Stimulated activated CD4-positive, alpha-beta T cell treated with anti-CD3 and anti-CD28 coated beads, Interleukin-2, amount 100 ng/mL, for 4 hours (primary cell): ENCODE measurements around the gene MT1M.
"Not testable (repeated sequence)": the region's sequence is repeated elsewhere in the genome, so short reads cannot be mapped to it uniquely, and the experiment has no call there.

Experiments
- DNase-seq: peaks from one replicate; pipeline ENCODE4 v3.0.0-alpha.2; 2020; ENCODE audit warnings: low read depth

MT1M gene

GRCh38 chr16:56649271-56649670 is 16.8 kb downstream of the MT1M start:
- no peak for DNase-seq

- DNase-seq: no peak
These were observed 17.4 kb downstream of the MT1M start for GRCh38 chr16:56649820-56650219.

- no peak for DNase-seq
These were observed 19.1 kb downstream of the MT1M start, which contains the start of gene MT1B for GRCh38 chr16:56651586-56651985. TSS of gene MT1B (plus strand) at chr16:56651886. CDS start at chr16:56651954, 68 bp downstream.

GRCh38 chr16:56652600-56652999 is 20.1 kb downstream of the MT1M start:
- no peak for DNase-seq

- DNase-seq: no peak
These were observed 20.8 kb downstream of the MT1M start for GRCh38 chr16:56653218-56653617.

GRCh38 chr16:56657555-56658326 is 25.3 kb downstream of the MT1M start, which contains the start of gene MT1F:
TSS of gene MT1F (plus strand) at chr16:56657959. CDS start at chr16:56658059, 100 bp downstream.
- DNase-seq: peak; percentile 44

- no peak for DNase-seq
These were observed 25.9 kb downstream of the MT1M start for GRCh38 chr16:56658327-56658875.

- no peak for DNase-seq
These were observed 30.2 kb downstream of the MT1M start for GRCh38 chr16:56662357-56663354.

- no peak for DNase-seq
These were observed 32.0 kb downstream of the MT1M start for GRCh38 chr16:56664506-56664905.

GRCh38 chr16:56665286-56666261 is 33.1 kb downstream of the MT1M start:
- not testable (repeated sequence) for DNase-seq

GRCh38 chr16:56667581-56668571 is 35.4 kb downstream of the MT1M start, which contains the start of gene MT1G:
TSS of gene MT1G (minus strand) at chr16:56668065. CDS start at chr16:56667993, 72 bp downstream.
- DNase-seq: no peak

GRCh38 chr16:56669005-56669839 is 36.8 kb downstream of the MT1M start, which contains the start of gene MT1H:
TSS of gene MT1H (plus strand) at chr16:56669814. CDS start at chr16:56669885, 71 bp downstream.
- DNase-seq: no peak

- no peak for DNase-seq
These were observed 37.6 kb downstream of the MT1M start for GRCh38 chr16:56669840-56670619.

GRCh38 chr16:56670620-56670934 is 38.1 kb downstream of the MT1M start:
- no peak for DNase-seq

GRCh38 chr16:56671691-56672090 is 39.2 kb downstream of the MT1M start:
- not testable (repeated sequence) for DNase-seq

GRCh38 chr16:56672171-56672570 is 39.7 kb downstream of the MT1M start:
- DNase-seq: not testable (repeated sequence)

- DNase-seq: no peak
These were observed 40.5 kb downstream of the MT1M start for GRCh38 chr16:56672761-56673536.
